ENCODE results near the gene MICALL2.

GRCh38 chr7:1385086-1385808 is 74.0 kb downstream of the MICALL2 start:
- TF ChIP-seq EZH2phosphoT487 (IDR thresholded peaks at IDR 0.05; ENCODE audit: insufficient read depth, low read depth) (no peak), EZH2 (IDR thresholded peaks at IDR 0.05; ENCODE audit: insufficient read depth, poor library complexity, severe bottlenecking) (no peak)
